Hepatocyte (in vitro differentiated cells): ENCODE data around the gene POGLUT3. TPM values are rescaled to one million over a fixed set of nuclear protein-coding genes. Genes with fewer than 3 reads are reported as not detected.

Experiments
- DNase-seq: peaks from one replicate; pipeline ENCODE4 v3.0.0-alpha.2; 2016; ENCODE audit warnings: low spot score
- H2AFZ ChIP-seq: fragments of 200-600 bp; sonication (generic); 2 replicates; pipeline ENCODE4 v1.6.0; 2016; ENCODE audit warnings: antibody characterized with exemption, mild to moderate bottlenecking
- H3K27ac ChIP-seq: fragments of 200-600 bp; sonication (generic); 2 replicates; pipeline ENCODE4 v1.5.1; 2016; ENCODE audit warnings: mild to moderate bottlenecking
- H3K27me3 ChIP-seq: fragments of 200-600 bp; sonication (generic); 2 replicates; pipeline ENCODE4 v1.6.1; 2016
- H3K36me3 ChIP-seq: fragments of 200-600 bp; sonication (generic); replicated peaks from 2 replicates; pipeline ENCODE4 v1.5.1; 2016; ENCODE audit warnings: low read depth; ENCODE audit not compliant: insufficient read depth
- H3K4me1 ChIP-seq: fragments of 200-600 bp; sonication (generic); 2 replicates; pipeline ENCODE4 v1.5.1; 2016; ENCODE audit warnings: mild to moderate bottlenecking, moderate library complexity; ENCODE audit not compliant: insufficient read depth
- H3K4me2 ChIP-seq: fragments of 200-600 bp; sonication (generic); 2 replicates; pipeline ENCODE4 v1.6.0; 2016
- H3K4me3 ChIP-seq: fragments of 200-600 bp; sonication (generic); 2 replicates; pipeline ENCODE4 v1.5.1; 2016; ENCODE audit warnings: mild to moderate bottlenecking
- H3K79me2 ChIP-seq: fragments of 200-600 bp; sonication (generic); 2 replicates; pipeline ENCODE4 v1.6.0; 2017; ENCODE audit warnings: mild to moderate bottlenecking
- H3K9me2 ChIP-seq: fragments of 200-600 bp; sonication (generic); replicated peaks from 2 replicates; pipeline ENCODE4 v1.6.0; 2017; ENCODE audit warnings: mild to moderate bottlenecking; ENCODE audit not compliant: insufficient read depth
- H3K9me3 ChIP-seq: fragments of 200-600 bp; sonication (generic); 2 replicates; pipeline ENCODE4 v1.5.1; 2016; ENCODE audit warnings: low read depth, mild to moderate bottlenecking
- H4K20me1 ChIP-seq: fragments of 200-600 bp; sonication (generic); 2 replicates; pipeline ENCODE4 v1.6.0; 2016; ENCODE audit warnings: mild to moderate bottlenecking; ENCODE audit not compliant: insufficient read depth, poor library complexity, severe bottlenecking
- EZH2 ChIP-seq: fragments of 200-600 bp; sonication (generic); IDR thresholded peaks from 2 replicates; pipeline ENCODE4 v1.6.1; 2016; ENCODE audit warnings: antibody characterized with exemption, mild to moderate bottlenecking, borderline replicate concordance
- EZH2phosphoT487 ChIP-seq: fragments of 200-600 bp; sonication (generic); IDR thresholded peaks from one replicate; pipeline ENCODE4 v1.6.1; 2018; ENCODE audit warnings: antibody characterized with exemption, mild to moderate bottlenecking, low read depth, moderate library complexity; ENCODE audit not compliant: unreplicated experiment, severe bottlenecking
- whole genome bisulfite sequencing: methylation state at CpG from one replicate; pipeline ENCODE4 v1.1.6; 2016; ENCODE audit warnings: low lambda C conversion rate; ENCODE audit errors: missing lambda C conversion rate; 5-methylcytosine and 5-hydroxymethylcytosine counted together
- polyA plus RNA-seq: library from polyadenylated mRNA; unstranded; fragments of >200 nt; fragmentation: Nextera tagmentation; extraction: Ambion mirVana; gene quantifications from 2 replicates; pipeline ENCODE4 v1.2.1, GENCODE V29; 2016
- total RNA-seq: library from RNA; depleted of rRNA; stranded (reverse); fragments of >200 nt; gene quantifications from 2 replicates; pipeline ENCODE4 v1.2.3, GENCODE V29; 2014
- TF ChIP-seq, protein P1 (sequence below): fragments of 200-600 bp; sonication (generic); IDR thresholded peaks from 2 replicates; pipeline ENCODE4 v1.5.1; 2016; ENCODE audit warnings: antibody characterized with exemption, mild to moderate bottlenecking; ENCODE audit not compliant: poor library complexity

Gene POGLUT3
- total and polyA plus RNA-seq, 2 experiments from 2014 or later: 20.4 to 30.6 TPM

DNA sequence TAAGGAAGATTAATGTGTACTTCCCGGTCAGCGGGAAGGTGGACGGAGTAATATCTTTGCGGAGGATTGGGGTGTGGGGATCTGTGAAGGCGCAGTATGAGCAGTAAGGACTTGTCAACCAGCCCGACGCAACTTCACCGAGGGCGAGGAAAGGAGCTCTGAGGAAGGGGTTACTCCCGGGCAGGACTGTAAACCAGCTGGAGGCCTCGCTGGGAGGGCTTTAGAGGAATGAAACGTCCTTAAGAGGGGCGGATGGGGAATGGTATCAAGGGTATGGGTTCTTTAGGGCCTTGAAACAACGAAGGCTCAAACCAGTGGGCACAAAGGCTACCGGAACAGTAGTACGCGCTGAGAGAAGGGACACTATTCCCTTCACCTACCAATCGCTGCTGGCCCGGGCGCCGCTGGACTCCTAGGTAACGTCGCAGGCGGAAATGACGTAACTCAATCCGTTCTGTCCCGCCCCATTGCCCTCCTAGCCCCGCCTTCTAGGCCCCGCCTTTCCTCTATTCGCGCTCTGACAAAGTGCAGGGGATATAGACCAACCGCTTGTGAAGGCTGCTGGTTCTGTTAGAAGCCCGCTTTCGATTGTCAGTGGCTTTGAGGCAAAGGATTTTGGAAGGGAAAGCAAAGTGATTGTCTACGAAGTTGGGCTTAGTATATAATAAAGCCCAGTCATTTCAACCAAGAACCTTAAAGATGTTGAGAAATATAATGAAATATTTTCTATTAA is 30.9 kb downstream of the POGLUT3 start, which contains the start of gene C11orf65:
C11orf65 (minus strand) TSS at position 439 of the 733 bp plus-strand sequence. CDS start 5,970 bp downstream, outside the sequence.
- H3K27ac ChIP-seq: peak within 1 kb of the TSS; percentile 98
- H3K4me1 ChIP-seq: no peaks in the 10 kb centered on the region
- H4K20me1 ChIP-seq: no peaks in the 10 kb centered on the region
- H3K27me3 ChIP-seq: no peaks in the 10 kb centered on the region
- H3K4me2 ChIP-seq: peak within 1 kb of the TSS; percentile 74
- H3K9me3 ChIP-seq: no peaks in the 10 kb centered on the region
- no peaks in the 10 kb centered on the region for H3K79me2 ChIP-seq
- H3K4me3 ChIP-seq: peak within 1 kb of the TSS; percentile 68
- 2% methylated on average over 34 of the region's 35 CpGs for WGBS
- no peaks in the 10 kb centered on the region for H3K9me2 ChIP-seq
- peak within 1 kb of the TSS; percentile 79 for H2AFZ ChIP-seq
- DNase-seq: peak; percentile 99
- no peaks in the 10 kb centered on the region for H3K36me3 ChIP-seq
- TF ChIP-seq, protein P1, sequence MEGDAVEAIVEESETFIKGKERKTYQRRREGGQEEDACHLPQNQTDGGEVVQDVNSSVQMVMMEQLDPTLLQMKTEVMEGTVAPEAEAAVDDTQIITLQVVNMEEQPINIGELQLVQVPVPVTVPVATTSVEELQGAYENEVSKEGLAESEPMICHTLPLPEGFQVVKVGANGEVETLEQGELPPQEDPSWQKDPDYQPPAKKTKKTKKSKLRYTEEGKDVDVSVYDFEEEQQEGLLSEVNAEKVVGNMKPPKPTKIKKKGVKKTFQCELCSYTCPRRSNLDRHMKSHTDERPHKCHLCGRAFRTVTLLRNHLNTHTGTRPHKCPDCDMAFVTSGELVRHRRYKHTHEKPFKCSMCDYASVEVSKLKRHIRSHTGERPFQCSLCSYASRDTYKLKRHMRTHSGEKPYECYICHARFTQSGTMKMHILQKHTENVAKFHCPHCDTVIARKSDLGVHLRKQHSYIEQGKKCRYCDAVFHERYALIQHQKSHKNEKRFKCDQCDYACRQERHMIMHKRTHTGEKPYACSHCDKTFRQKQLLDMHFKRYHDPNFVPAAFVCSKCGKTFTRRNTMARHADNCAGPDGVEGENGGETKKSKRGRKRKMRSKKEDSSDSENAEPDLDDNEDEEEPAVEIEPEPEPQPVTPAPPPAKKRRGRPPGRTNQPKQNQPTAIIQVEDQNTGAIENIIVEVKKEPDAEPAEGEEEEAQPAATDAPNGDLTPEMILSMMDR: no peak
- TF ChIP-seq EZH2phosphoT487: no peak
- no peak for TF ChIP-seq EZH2

DNA sequence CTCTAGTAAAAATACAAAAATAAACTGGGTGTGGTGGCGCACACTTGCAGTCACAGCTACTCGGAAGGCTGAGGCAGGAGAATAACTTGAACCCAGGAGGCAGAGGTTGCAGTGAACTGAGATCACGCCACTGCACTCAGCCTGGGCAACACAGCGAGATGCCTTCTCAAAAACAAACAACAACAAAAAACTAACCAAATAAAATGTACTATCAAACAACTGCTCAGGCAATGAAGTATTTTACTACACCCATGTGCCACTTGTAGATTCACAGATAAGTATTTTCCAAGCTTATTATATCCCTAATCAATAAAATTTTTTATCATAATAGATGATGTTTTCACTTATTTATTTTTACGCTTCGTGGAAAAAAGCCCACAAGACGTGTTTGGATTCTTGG is 31.8 kb downstream of the POGLUT3 start:
- peak overlapping the region; percentile 68 for H3K4me3 ChIP-seq
- H3K9me3 ChIP-seq: no peaks in the 10 kb centered on the region
- peak overlapping the region; percentile 79 for H2AFZ ChIP-seq
- peak overlapping the region; percentile 74 for H3K4me2 ChIP-seq
- peak overlapping the region; percentile 98 for H3K27ac ChIP-seq
- H3K27me3 ChIP-seq: no peaks in the 10 kb centered on the region
- H3K4me1 ChIP-seq: no peaks in the 10 kb centered on the region
- H3K9me2 ChIP-seq: no peaks in the 10 kb centered on the region
- no peaks in the 10 kb centered on the region for H3K79me2 ChIP-seq
- no peaks in the 10 kb centered on the region for H4K20me1 ChIP-seq
- no peak for TF ChIP-seq EZH2phosphoT487
- no peak for TF ChIP-seq EZH2
- TF ChIP-seq, protein P1: no peak
- H3K36me3 ChIP-seq: no peaks in the 10 kb centered on the region
- no peak for DNase-seq
- WGBS: 75% methylated on average over 7 of the region's 7 CpGs

DNA sequence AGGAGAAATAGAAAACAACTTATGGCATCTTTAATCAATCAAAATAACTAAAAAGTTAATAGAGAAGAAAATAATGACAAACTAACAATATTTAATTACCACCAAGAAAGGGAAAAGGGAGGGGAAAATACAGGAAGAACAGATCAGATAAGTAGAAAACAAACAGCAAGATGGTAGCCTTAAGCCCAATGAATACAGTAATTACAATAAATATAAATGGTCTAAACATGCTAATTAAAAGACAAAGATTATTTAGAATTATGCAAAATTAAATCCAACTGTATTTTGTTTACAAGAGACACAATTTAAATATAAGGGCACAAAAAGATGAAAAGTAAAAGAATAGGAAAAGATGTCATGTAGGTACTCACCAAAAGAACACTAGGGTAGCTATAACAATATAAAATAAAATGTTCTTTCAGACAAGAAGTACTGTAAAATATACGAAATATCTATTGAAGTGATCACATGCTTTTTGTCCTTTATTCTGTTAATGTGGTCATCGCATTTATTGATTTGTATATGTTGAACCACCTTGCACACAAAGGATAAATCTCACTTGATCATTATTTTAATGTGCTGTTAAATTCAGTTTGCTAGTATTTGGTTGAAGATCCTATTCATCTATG is 44.9 kb downstream of the POGLUT3 start:
- 99% methylated on average over 2 of the region's 2 CpGs for WGBS
- Histone ChIP-seq H3K4me2 (no peak overlapping the region), H3K27me3 (no peaks in the 10 kb centered on the region), H3K4me1 (no peaks in the 10 kb centered on the region), H3K27ac (no peak overlapping the region), H3K9me2 (no peaks in the 10 kb centered on the region), H3K36me3 (no peaks in the 10 kb centered on the region), H3K79me2 (no peaks in the 10 kb centered on the region), H2AFZ (no peak overlapping the region), H3K9me3 (no peaks in the 10 kb centered on the region), H3K4me3 (no peak overlapping the region), H4K20me1 (no peaks in the 10 kb centered on the region)
- TF ChIP-seq EZH2phosphoT487 (no peak), EZH2 (no peak)
- TF ChIP-seq, protein P1: no peak
- no peak for DNase-seq

Other genes with a start within 250 kb of the POGLUT3 start
- 0.50 and 1.0 TPM in 2 replicates for gene C11orf65, start 30.9 kb downstream of the POGLUT3 start, total RNA-seq
- 0.34 and 0.40 TPM in 2 replicates for gene C11orf65, start 30.9 kb downstream of the POGLUT3 start, polyA plus RNA-seq
- gene EXPH5, start 95.4 kb upstream of the POGLUT3 start, total RNA-seq: 3.6 and 4.5 TPM in 2 replicates
- 1.8 and 2.0 TPM in 2 replicates for gene EXPH5, start 95.4 kb upstream of the POGLUT3 start, polyA plus RNA-seq
- gene DDX10, start 166.7 kb upstream of the POGLUT3 start, total RNA-seq: 13.9 and 17.2 TPM in 2 replicates
- 9.6 and 14.5 TPM in 2 replicates for gene DDX10, start 166.7 kb upstream of the POGLUT3 start, polyA plus RNA-seq